Measurements from ENCODE around the gene ZNF311. TPM values are rescaled to one million over a fixed set of nuclear protein-coding genes. Genes with fewer than 3 reads are reported as not detected.

ZNF311 gene
- total and polyA plus RNA-seq, 9 of the 15 experiments (the other 6 are each of a cell fraction or from before 2014, with no cell fraction given): 5.1 to 10.0 (median 7.5) TPM

GRCh38 chr6:28953039-28953584, 52.0 kb downstream of the ZNF311 start (continued):
- peak; percentile 94 for TF ChIP-seq ZNF592 (IDR thresholded peaks at IDR 0.05)
- TF ChIP-seq ZNF780A (CRISPR knock-in tag; IDR thresholded peaks at IDR 0.05): no peak
- no peak for TF ChIP-seq ZBTB34 (CRISPR knock-in tag; IDR thresholded peaks at IDR 0.05)
- no peak for TF ChIP-seq POU5F1 (IDR thresholded peaks at IDR 0.05; ENCODE audit: borderline replicate concordance, low read depth, low read length, partially characterized antibody)
- TF ChIP-seq NFYB (IDR thresholded peaks at IDR 0.05; ENCODE audit: extremely low read depth, insufficient read length): no peak
- no peak for TF ChIP-seq NUFIP1 (IDR thresholded peaks at IDR 0.05; ENCODE audit: partially characterized antibody)
- TF ChIP-seq E2F8 (IDR thresholded peaks at IDR 0.05; ENCODE audit: low read depth, partially characterized antibody): no peak
- no peak for TF ChIP-seq ZBTB43 (CRISPR knock-in tag; IDR thresholded peaks at IDR 0.05)
- TF ChIP-seq BDP1 (IDR thresholded peaks at IDR 0.05; ENCODE audit: insufficient read depth, insufficient read length): peak; percentile 52
- no peak for TF ChIP-seq E4F1 (CRISPR knock-in tag; IDR thresholded peaks at IDR 0.05; ENCODE audit: borderline replicate concordance)
- TF ChIP-seq CLOCK (CRISPR knock-in tag; IDR thresholded peaks at IDR 0.05; ENCODE audit: borderline replicate concordance): no peak
